ENCODE data around the gene EPOP. TPM values are rescaled to one million over a fixed set of nuclear protein-coding genes. Genes with fewer than 3 reads are reported as not detected.
A peak's percentile ranks its signal among the peaks of the same experiment; 100 is the strongest.

Gene EPOP
- total and polyA plus RNA-seq, 2 of the 13 experiments (the other 11 are each of a cell fraction or from before 2014, with no cell fraction given), result 14.7 to 37.8 TPM

- TF ChIP-seq HNF1A (IDR thresholded peaks at IDR 0.05; ENCODE audit: low read depth) (no peak), HNF1A (CRISPR knock-in tag; IDR thresholded peaks at IDR 0.05; ENCODE audit: borderline replicate concordance) (peak; percentile 14), ZBTB2 (CRISPR knock-in tag; IDR thresholded peaks at IDR 0.05; ENCODE audit: low read depth) (peak; percentile 97), ZNF343 (CRISPR knock-in tag; IDR thresholded peaks at IDR 0.05) (peak; percentile 56; the same call in 1 of the 2 replicates), HIC2 (CRISPR knock-in tag; IDR thresholded peaks at IDR 0.05; ENCODE audit: low read depth) (peak; percentile 89), PHF8 (CRISPR knock-in tag; IDR thresholded peaks at IDR 0.05) (peak; percentile 75), POLR2G (IDR thresholded peaks at IDR 0.05; ENCODE audit: low read depth, low read length) (peak; percentile 17; the same call in 1 of the 2 replicates), ZNF383 (CRISPR knock-in tag; IDR thresholded peaks at IDR 0.05; ENCODE audit: borderline replicate concordance) (no peak), XRCC5 (optimal IDR thresholded peaks at IDR 0.05; ENCODE audit: low read length) (peak; percentile 39), HMG20B (CRISPR knock-in tag; conservative IDR thresholded peaks at IDR 0.05) (0 out of 2 replicates have a peak, but pooled peaks have one; percentile 18), CENPT (CRISPR knock-in tag; IDR thresholded peaks at IDR 0.05; ENCODE audit: low read depth) (0 out of 2 replicates have a peak, but pooled peaks have one; percentile 69), PCBP1 (IDR thresholded peaks at IDR 0.05; ENCODE audit: borderline replicate concordance, low read depth, low read length) (0 out of 2 replicates have a peak, but pooled peaks have one; percentile 23), FLYWCH1 (CRISPR knock-in tag; IDR thresholded peaks at IDR 0.05) (no peak; the same call in 1 of the 2 replicates), RFXANK (CRISPR knock-in tag; IDR thresholded peaks at IDR 0.05) (no peak; the same call in 1 of the 2 replicates)
- TF ChIP-seq, protein P1, sequence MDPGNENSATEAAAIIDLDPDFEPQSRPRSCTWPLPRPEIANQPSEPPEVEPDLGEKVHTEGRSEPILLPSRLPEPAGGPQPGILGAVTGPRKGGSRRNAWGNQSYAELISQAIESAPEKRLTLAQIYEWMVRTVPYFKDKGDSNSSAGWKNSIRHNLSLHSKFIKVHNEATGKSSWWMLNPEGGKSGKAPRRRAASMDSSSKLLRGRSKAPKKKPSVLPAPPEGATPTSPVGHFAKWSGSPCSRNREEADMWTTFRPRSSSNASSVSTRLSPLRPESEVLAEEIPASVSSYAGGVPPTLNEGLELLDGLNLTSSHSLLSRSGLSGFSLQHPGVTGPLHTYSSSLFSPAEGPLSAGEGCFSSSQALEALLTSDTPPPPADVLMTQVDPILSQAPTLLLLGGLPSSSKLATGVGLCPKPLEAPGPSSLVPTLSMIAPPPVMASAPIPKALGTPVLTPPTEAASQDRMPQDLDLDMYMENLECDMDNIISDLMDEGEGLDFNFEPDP (CRISPR knock-in tag; conservative IDR thresholded peaks at IDR 0.05), result no peak
- TF ChIP-seq, protein P2, sequence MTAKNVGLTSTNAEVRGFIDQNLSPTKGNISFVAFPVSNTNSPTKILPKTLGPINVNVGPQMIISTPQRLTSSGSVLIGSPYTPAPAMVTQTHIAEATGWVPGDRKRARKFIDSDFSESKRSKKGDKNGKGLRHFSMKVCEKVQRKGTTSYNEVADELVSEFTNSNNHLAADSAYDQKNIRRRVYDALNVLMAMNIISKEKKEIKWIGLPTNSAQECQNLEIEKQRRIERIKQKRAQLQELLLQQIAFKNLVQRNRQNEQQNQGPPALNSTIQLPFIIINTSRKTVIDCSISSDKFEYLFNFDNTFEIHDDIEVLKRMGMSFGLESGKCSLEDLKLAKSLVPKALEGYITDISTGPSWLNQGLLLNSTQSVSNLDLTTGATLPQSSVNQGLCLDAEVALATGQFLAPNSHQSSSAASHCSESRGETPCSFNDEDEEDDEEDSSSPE (CRISPR knock-in tag; IDR thresholded peaks at IDR 0.05), result peak; percentile 95
Observed at GRCh38 chr17:38702166-38702915, 27.6 kb upstream of the EPOP start (continued).
